Measurements from ENCODE around the gene CD164L2. TPM values are rescaled to one million over a fixed set of nuclear protein-coding genes. Genes with fewer than 3 reads are reported as not detected.

Gene CD164L2
- total RNA-seq, 4 donors from 2014 or later = not detected

DNA sequence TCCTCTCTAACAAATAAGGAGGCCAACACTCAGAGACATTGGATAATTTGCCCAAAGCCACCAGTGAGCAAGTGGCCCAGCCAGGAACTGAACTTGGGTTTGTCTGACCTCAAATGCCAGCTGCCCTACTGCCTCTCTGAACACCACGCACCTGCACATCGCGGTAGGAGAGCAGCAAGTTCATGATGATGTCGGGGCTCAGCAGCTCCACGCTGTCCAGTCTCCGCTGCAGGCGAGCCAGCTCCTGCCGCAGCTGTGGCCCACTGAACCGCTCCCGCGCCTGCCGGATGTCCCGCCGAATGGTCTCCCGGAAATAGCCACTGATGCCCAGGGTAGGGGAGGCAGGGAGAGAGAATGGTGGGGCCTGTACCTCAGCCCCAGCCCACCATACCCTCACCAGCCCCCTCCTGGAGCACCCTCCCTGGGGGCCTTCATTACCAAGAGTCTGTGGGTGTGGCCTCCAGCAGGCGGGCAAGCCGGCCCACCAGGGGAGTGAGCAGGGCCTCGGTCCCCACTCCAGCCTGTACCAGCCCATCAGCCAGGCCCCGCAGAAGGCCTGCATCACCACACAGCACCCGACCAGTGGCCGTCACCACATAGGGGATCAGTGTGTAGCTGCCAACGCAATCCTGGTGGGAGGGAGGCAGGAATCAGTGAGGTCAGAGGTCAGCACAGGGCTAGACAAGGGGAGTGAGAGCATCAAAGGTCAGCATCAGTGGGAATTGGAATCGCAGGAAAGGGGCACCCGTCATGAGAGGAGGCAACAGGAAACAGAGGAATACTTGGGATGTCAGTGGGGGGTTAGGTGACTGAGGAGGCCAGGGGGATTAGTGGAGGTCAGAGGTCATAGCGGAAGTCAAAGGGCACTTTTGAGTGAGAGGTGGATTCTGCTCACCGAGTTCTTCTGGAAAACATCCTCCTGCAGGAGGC is 19.1 kb downstream of the CD164L2 start:
- Histone ChIP-seq H3K9me3 (no peaks in the 10 kb centered on the region), H3K4me3 (peak overlapping the region in 1 of 2 donors; percentile 91), H3K27ac (peak overlapping the region in 3 of 4 donors; percentile 98 to 99 (median 99)), H3K36me3 (peaks cover 0 to 58% of the 10 kb centered on the region in 2 donors), H3K27me3 (no peaks in the 10 kb centered on the region), H3K4me1 (peaks cover 9 to 67% (median 19%) of the 10 kb centered on the region in 3 donors)
- ATAC-seq = no peak
- TF ChIP-seq POLR2A (IDR thresholded peaks at IDR 0.05) = no peak
- TF ChIP-seq, protein P1, sequence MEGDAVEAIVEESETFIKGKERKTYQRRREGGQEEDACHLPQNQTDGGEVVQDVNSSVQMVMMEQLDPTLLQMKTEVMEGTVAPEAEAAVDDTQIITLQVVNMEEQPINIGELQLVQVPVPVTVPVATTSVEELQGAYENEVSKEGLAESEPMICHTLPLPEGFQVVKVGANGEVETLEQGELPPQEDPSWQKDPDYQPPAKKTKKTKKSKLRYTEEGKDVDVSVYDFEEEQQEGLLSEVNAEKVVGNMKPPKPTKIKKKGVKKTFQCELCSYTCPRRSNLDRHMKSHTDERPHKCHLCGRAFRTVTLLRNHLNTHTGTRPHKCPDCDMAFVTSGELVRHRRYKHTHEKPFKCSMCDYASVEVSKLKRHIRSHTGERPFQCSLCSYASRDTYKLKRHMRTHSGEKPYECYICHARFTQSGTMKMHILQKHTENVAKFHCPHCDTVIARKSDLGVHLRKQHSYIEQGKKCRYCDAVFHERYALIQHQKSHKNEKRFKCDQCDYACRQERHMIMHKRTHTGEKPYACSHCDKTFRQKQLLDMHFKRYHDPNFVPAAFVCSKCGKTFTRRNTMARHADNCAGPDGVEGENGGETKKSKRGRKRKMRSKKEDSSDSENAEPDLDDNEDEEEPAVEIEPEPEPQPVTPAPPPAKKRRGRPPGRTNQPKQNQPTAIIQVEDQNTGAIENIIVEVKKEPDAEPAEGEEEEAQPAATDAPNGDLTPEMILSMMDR (IDR thresholded peaks at IDR 0.05) = no peak
- no peak for TF ChIP-seq POLR2AphosphoS5 (IDR thresholded peaks at IDR 0.05)
- no peak for TF ChIP-seq EP300 (IDR thresholded peaks at IDR 0.05)
- WGBS, 2 donors (ENCODE audit: low coverage in 1 of 2) = 78% methylated on average over 8 of the region's 26 CpGs; no CpG with 5 or more reads in 1 of the 2 donors

- H3K27me3 ChIP-seq = no peaks in the 10 kb centered on the region
- no peak for ATAC-seq
- peaks cover 2 to 58% (median 12%) of the 10 kb centered on the region in 3 donors for H3K4me1 ChIP-seq
- no peak for TF ChIP-seq EP300 (IDR thresholded peaks at IDR 0.05)
- TF ChIP-seq POLR2AphosphoS5 (IDR thresholded peaks at IDR 0.05) = no peak
- no peak for TF ChIP-seq POLR2A (IDR thresholded peaks at IDR 0.05)
- TF ChIP-seq, protein P1 (IDR thresholded peaks at IDR 0.05) = no peak
- H3K9me3 ChIP-seq = no peaks in the 10 kb centered on the region
- H3K36me3 ChIP-seq = peaks cover 0 to 83% of the 10 kb centered on the region in 2 donors
- H3K4me3 ChIP-seq = no peak overlapping the region
- no peak overlapping the region for H3K27ac ChIP-seq
- WGBS, 2 donors (ENCODE audit: low coverage in 1 of 2) = no CpG with 5 or more reads among the region's 8 CpGs
Observed at GRCh38 chr1:27361553-27361952, 21.6 kb downstream of the CD164L2 start.

DNA sequence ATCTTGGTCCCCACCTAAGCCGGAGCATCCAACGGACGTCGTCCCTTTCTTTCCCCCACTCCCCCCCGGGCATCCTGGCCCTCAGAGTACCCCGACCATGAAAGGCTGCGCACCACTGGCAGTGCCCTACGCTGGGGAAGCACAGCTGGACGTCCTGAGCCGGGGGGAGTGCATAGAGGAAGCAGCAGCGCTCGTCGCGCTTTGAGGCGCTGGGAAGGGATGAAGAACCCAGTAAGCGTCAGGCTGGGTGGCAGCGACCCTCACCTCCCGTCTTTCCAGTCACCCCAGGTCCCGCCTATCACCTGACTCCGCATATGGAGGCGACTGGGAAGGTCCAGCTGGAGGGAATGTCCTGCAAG is 22.1 kb downstream of the CD164L2 start:
- H3K27ac ChIP-seq = no peak overlapping the region
- no peak overlapping the region for H3K4me3 ChIP-seq
- WGBS, 2 donors (ENCODE audit: low coverage in 1 of 2) = 100% methylated on average over 4 of the region's 21 CpGs; no CpG with 5 or more reads in 1 of the 2 donors
- H3K4me1 ChIP-seq = peaks cover 2 to 57% (median 12%) of the 10 kb centered on the region in 3 donors
- TF ChIP-seq POLR2AphosphoS5 (IDR thresholded peaks at IDR 0.05) (no peak), EP300 (IDR thresholded peaks at IDR 0.05) (no peak), POLR2A (IDR thresholded peaks at IDR 0.05) (no peak)
- TF ChIP-seq, protein P1 (IDR thresholded peaks at IDR 0.05) = no peak
- peaks cover 0 to 88% of the 10 kb centered on the region in 2 donors for H3K36me3 ChIP-seq
- ATAC-seq = no peak
- H3K9me3 ChIP-seq = no peaks in the 10 kb centered on the region
- H3K27me3 ChIP-seq = no peaks in the 10 kb centered on the region

DNA sequence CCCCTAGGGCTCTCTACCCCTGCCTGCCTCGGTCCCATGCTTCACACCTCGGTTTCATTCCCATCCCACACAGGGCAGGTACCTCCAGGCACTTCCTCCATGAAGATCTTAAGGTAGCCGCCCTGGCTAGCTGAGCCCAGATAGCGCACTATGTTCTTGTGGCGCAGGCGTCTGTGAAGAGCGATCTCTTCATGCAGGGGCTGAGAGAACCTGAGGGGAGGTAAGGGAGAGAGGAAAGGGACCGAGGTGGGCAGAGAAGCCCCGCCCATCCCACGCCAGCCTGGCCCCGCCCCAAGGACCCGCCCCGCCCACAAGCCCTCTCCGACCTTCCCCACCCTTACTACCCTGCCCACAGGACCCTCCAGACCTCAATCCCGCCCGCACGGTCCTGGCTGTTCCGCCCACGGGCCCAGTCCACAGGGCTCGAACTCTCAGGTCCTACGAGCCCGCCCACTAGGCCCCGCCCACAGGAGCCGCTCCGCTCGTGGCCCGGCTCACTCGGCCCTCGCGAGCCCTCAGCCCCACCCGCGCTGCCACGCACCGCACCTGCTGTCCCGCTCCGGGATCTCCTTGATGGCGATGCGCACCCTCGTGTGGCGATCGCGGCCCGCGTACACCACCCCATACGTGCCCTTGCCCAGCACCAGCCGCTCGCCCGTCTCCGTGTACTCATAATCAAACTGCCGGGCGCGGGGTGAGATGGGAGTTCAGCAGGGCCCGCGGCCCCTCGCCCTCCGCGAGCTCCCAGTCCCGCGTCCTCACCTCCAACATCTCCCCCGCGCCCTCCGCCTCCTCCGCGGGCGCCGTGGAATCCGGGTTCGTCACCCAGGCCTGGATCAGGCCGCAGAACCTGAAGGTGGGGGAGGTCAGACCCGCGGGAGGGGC is 22.7 kb downstream of the CD164L2 start:
- peaks cover 2 to 55% (median 12%) of the 10 kb centered on the region in 3 donors for H3K4me1 ChIP-seq
- peak overlapping the region in 1 of 2 donors; percentile 31 for H3K4me3 ChIP-seq
- H3K27ac ChIP-seq = peak overlapping the region in 1 of 4 donors; percentile 29
- peaks cover 0 to 94% of the 10 kb centered on the region in 2 donors for H3K36me3 ChIP-seq
- no peaks in the 10 kb centered on the region for H3K27me3 ChIP-seq
- WGBS, 2 donors (ENCODE audit: low coverage in 1 of 2) = no CpG with 5 or more reads among the region's 71 CpGs
- H3K9me3 ChIP-seq = no peaks in the 10 kb centered on the region
- ATAC-seq = no peak
- TF ChIP-seq, protein P1 (IDR thresholded peaks at IDR 0.05) = no peak
- no peak for TF ChIP-seq POLR2AphosphoS5 (IDR thresholded peaks at IDR 0.05)
- TF ChIP-seq POLR2A (IDR thresholded peaks at IDR 0.05) = no peak
- no peak for TF ChIP-seq EP300 (IDR thresholded peaks at IDR 0.05)

All from gastroesophageal sphincter (tissue), 4 donors.